Activated T-cell treated with anti-CD3 and anti-CD28 coated beads for 48 hours (primary cell): Measurements from ENCODE around the gene ABR.
"Not testable (repeated sequence)": the region's sequence is repeated elsewhere in the genome, so short reads cannot be mapped to it uniquely, and the experiment has no call there.

ENCODE experiments used
- DNase-seq: peaks from one replicate; pipeline ENCODE4 v3.0.0-alpha.2; 2020; ENCODE audit warnings: low read depth

The ABR gene

DNA sequence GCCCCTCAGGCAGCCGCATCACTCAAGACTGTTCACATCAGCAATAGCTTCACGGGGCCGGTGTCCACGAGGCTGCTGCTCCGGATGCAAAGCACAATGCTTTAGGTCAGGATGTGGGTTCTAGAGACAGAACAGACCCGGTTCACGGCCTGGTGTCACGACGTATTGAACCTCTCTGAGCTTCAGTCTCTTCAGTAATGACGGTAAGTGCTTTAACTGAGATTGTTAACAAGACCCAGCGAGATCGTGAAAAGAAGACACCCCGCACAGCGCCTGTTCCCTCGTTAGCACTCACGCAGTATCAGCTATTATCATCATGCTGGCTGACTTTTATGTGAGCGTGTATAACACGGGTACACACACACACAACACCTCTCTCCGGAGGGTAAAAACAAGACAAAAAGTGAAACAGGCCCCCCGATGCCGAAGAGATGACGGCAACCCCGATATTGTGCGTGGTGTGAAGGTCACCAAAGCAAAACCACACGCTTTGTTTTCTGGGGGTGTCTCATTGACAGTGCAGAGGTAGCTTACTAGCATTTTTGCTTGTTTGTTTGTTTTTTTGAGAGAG is 21.4 kb upstream of the ABR start:
- no peak for DNase-seq

- DNase-seq = not testable (repeated sequence)
Observed at GRCh38 chr17:1199271-1199743, 19.5 kb upstream of the ABR start.

GRCh38 chr17:1197781-1198490 is 18.2 kb upstream of the ABR start:
- DNase-seq = no peak

DNA sequence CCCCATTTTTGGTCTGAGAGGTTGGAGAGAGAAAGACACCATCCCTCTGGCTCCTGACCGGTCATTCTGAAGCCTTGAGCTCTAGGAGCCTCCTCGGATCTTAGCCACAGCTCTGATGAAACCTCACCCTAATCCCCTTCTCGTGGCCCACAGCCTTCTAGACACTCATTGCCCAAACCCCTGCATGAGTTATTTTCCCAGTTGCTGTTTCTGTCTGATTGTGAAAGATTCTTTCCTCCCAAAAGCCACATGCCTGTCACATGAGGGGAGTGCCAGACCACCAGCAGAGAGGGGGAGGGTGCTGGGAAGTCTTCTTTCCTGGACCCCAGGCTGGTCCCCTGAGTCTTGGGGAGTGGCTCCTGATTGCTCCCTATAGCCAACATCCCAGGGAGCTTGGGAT is 17.6 kb upstream of the ABR start:
- DNase-seq = no peak

GRCh38 chr17:1196946-1197345 is 17.2 kb upstream of the ABR start:
- DNase-seq = no peak

DNA sequence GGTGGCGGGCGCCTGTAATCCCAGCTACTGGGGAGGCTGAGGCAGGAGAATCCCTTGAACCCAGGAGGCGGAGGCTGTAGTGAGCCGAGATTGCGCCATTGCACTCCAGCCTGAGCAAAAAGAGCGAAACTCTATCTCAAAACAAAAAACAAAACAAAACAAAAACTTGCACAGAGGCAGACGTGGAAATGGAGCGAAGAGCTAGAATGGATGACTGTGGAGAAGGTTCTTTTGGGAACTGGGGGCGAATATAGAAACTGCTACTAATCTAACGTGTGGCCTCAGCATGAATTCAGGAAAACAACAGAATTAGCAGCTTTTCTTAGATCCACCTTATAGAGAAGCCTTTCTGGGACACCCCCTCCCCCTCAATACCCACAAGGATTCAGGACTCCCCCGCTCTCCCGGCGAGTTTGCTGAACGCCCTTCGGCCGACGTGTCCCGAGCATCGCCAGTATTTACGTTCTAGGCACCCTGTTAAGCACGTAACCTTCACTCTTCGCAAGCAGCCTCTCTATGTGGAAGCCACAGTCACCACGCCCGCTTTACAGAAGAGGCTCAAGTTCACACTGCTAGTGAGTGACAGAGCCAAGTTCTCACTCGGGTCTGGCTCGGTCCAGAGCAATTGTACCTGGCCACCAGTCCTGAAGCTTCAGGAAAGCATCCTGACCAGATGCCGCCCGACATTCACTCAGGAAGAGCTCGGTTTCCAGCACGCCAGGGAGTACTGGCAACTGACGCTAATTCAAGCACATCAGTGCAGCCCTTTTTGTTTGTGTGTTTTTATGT is 13.3 kb upstream of the ABR start:
- DNase-seq = no peak

GRCh38 chr17:1190751-1191331 is 11.1 kb upstream of the ABR start:
- DNase-seq = no peak

- DNase-seq = no peak
Observed at GRCh38 chr17:1188812-1189504, 9.2 kb upstream of the ABR start.

DNA sequence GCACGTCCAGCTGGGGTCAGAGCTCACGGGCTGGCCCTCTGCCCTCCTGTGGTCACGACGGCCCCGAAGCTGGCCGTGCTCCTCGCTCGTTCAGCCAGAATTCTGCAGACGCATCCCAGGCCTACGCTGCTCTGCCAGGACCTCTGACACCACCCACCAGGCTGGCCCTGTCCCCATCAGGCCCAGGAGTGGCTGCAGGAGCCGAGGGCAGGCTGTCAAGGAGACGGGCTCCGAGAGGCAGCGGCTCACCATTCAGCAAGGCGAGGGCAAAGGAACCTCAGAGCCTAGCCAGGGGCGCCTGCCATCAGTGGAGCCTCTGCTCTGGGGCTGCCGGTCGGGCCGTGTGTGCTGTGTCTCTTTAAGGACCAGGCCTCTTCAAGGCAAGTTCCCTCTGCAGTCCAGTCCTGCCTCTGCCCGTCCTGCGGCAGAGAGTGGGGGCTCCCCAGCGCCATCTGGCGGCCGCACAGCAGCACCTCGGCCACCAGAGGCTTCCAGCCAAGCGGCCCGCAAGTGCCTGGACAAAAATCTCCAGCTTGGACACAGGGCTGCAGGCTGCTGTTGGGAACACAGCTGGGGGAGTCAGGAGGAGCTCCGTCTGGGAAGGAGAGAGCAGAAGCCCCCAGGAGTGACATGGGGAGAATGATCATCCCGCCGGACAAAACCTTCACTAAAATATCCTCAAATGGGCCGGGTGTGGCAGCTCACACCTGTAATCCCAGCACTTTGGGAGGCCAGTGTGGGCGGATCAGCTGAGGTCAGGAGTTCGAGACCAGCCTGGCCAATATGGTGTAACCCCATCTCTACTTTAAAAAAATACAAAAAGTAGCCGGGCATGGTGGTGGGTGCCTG is 7.4 kb upstream of the ABR start:
- DNase-seq = peak; percentile 75

DNA sequence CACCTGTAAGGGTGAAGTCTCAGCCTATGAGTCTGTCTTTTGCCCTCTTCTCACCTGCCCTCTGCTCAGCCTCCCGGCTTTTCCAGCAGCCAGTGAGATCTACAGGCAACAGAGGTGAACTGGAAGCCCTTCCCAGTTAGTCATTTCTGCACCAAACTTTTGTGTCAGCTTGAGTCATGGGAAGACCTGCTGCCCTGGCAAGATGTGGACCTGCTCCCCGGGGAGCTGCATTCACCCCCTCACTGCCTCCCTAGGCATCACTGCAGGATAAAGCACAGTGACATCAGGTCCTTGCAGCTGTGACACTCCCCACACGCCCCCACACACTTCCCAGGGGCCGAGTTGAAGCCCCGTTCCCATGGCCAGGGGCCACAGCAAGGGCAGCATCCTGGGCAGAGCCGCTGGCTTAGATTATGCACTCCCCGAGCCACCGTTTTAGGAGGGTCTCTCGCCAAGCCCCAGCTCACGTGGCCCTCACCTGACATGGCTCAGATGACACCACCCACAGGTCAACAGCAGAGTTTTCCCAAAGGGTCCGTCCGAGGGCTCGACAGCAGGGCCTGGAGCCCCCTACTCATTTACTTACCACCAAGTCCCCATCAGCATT is 6.5 kb upstream of the ABR start:
- no peak for DNase-seq

DNA sequence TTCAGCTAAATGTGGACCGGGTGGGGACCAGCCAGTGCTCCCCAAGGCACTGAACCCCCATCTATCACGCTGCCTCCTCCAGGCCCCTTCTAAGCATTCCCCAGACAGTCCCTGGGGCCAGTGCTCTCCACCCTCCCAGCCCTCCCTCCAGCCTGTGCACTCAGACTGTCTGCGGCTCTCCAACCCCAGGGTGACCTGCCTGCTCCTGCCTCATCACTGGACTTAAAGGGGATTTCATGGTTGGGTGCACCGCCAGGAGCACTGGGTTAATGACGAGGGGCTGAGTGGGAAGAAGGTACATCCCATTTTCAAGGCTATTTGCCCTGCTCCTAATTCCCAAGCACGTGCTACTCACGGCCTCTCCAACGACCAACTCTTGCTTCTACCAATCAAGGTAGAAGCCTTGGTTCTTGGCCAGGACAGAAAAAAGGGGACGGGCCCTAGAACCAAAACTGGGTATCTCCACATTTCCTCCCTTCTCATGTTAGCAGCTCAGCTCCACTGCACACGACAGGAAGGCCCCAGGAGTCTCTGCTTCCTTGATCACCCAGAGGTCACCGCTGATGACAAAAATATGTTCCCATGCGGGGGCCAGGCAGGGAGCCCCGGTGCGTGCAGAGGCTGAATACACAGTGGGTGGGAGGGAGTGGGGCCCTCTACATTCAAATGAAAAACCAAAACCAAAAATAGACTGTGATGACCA is 3.5 kb upstream of the ABR start:
- no peak for DNase-seq

DNA sequence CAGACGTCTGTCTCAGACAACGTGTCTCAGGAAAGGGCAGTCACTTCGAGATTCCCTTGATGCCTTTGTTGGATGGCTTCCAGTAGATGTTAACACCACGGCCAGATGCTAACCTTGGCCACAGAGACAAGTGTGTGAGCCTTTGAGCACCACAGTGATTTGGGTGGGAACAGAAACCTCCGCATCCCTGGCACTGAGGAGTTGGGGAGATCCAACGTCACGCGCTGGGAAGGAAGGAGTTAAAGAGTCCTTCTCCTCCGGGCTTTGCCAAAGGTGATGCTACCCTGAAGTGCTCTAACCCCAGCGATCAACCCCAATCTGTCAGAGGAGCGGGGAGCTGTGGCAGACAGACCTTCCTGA is 3.0 kb upstream of the ABR start:
- no peak for DNase-seq

DNA sequence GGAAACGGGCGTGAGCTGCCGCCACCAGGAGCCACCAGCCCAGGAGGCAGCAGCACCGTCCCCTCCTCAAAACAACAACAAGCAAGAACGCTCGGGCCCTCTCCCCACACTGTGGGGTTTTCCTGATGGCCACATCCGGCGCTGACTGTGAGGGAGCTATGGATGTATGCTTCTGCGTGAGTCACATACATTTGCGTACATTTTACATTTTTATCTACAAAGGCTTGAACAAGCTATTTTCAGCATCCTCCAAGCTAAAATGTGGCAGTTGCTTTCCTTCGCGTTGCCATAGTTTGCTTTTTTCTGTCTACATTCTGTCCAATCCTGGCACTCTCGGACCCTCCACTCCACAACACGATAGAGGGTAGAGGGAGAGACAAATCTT is 2.0 kb upstream of the ABR start:
- no peak for DNase-seq

- DNase-seq = no peak
Observed at GRCh38 chr17:1180958-1181752, 1.4 kb upstream of the ABR start.

GRCh38 chr17:1179112-1179817 is 516 bp downstream of the ABR start:
- DNase-seq = no peak

DNA sequence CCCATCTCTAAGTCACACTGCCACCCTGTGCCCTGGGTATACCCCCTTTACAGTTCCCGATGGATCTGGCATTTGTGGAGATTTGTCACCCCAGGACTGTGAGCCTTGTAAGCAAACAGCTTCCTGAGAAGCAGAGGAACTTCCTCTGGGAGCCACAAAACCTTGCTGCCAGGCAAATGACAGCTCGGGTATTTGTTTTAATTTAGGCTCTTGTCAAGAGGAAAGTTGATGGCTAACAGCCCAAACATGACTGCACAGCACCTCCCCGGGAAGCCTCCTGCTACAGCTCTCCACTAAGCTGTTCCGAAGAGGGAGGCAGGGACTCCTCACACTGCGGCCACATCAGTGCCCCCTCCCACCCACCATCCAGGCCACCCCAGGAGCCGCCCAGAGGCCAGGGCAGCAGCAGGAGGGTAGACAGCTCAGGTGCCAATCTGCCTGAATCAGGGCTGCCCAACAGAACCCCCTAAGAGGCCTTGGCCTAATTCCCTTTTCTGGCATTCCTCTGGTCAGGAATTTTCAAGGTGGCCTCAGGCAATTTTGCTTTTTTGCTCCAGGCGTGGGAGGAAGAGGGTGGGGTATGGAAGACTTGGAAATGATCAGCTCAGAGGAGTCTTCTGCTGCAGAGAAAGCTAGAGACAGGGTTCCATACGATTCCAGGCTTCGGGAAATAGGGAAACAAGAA is 2.6 kb downstream of the ABR start:
- no peak for DNase-seq

DNA sequence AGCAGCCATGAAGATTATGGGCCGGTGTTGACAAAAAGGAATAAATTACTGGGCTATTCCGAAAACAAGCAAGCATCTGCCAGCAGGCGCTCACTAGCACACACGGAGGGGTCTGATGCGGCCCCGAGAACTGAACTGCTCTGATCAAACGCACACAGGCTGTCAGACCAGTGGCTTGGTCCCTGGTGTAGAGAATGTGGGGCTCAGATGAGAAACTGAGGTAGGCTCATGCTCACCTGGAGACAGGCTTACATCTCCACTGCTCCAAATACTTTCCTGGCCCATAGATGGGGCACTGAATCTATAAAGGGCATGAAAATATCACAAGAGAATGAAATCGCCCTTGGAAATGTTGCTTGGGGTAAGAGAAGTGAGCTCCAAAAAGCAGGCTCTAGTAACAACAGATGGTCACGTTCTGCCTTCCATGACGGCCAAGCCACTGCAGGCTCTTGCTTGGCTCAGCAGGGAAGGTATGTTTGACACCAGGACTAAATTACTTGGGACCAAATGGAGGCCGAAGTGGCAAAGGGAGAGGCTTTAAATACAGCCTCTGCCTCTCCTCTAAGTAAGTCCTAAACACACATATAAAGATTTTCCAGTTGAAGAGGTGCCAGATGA is 5.4 kb downstream of the ABR start:
- DNase-seq = no peak
